Neural cell (in vitro differentiated cells): ENCODE results near the gene SLC37A1. TPM values are rescaled to one million over a fixed set of nuclear protein-coding genes. Genes with fewer than 3 reads are reported as not detected.

Experiments
- H2AFZ ChIP-seq: fragments of 200-600, 300-800 bp; sonication (generic), shearing (Covaris generic); 2 replicates; pipeline ENCODE4 v1.6.0; 2014; ENCODE audit warnings: low read depth, mild to moderate bottlenecking, antibody characterized with exemption, low read length, moderate library complexity
- H3F3A ChIP-seq: fragments of 200-600 bp; shearing (Covaris generic); 2 replicates; pipeline ENCODE4 v1.6.1; 2016; ENCODE audit warnings: mild to moderate bottlenecking, moderate library complexity, mixed read lengths, antibody characterized with exemption, low read length; ENCODE audit not compliant: insufficient read depth, poor library complexity, severe bottlenecking
- H3K27ac ChIP-seq: fragments of 200-600, 300-800 bp; sonication (generic), shearing (Covaris generic); 2 replicates; pipeline ENCODE4 v1.5.1; 2014; ENCODE audit warnings: mild to moderate bottlenecking, low read length, moderate library complexity
- H3K27me3 ChIP-seq: fragments of 300-800, 200-600 bp; sonication (generic), shearing (Covaris generic); 2 replicates; pipeline ENCODE4 v1.6.0; 2014; ENCODE audit warnings: mild to moderate bottlenecking, low read depth, low read length, moderate library complexity; ENCODE audit not compliant: insufficient read depth
- H3K36me3 ChIP-seq: fragments of 300-800, 200-600 bp; sonication (generic), shearing (Covaris generic); 2 replicates; pipeline ENCODE4 v1.5.1; 2014; ENCODE audit warnings: mild to moderate bottlenecking, antibody characterized with exemption, low read length, moderate library complexity; ENCODE audit not compliant: insufficient read depth
- H3K4me2 ChIP-seq: fragments of 300-800, 200-600 bp; sonication (generic), shearing (Covaris generic); 2 replicates; pipeline ENCODE4 v1.6.0; 2014; ENCODE audit warnings: mild to moderate bottlenecking, low read length
- H3K4me3 ChIP-seq: fragments of 300-800, 200-600 bp; sonication (generic), shearing (Covaris generic); 2 replicates; pipeline ENCODE4 v1.5.1; 2014; ENCODE audit warnings: mild to moderate bottlenecking, low read length, moderate library complexity
- H3K79me2 ChIP-seq: fragments of 200-600 bp; shearing (Covaris generic); replicated peaks from 2 replicates; pipeline ENCODE4 v1.6.0; 2014; ENCODE audit warnings: mild to moderate bottlenecking, low read length, moderate library complexity; ENCODE audit not compliant: insufficient read depth
- H3K9ac ChIP-seq: fragments of 300-800, 200-600 bp; sonication (generic), shearing (Covaris generic); 2 replicates; pipeline ENCODE4 v1.6.1; 2016; ENCODE audit warnings: mild to moderate bottlenecking, low read length, mixed read lengths
- H3K9me2 ChIP-seq: fragments of 200-600 bp; shearing (Covaris generic); 2 replicates; pipeline ENCODE4 v1.6.1; 2016; ENCODE audit warnings: mild to moderate bottlenecking, low read length, mixed read lengths; ENCODE audit not compliant: insufficient read depth
- H3K9me3 ChIP-seq: fragments of 200-600, 300-800 bp; sonication (generic), shearing (Covaris generic); 2 replicates; pipeline ENCODE4 v1.6.1; 2016; ENCODE audit warnings: mild to moderate bottlenecking, mixed run types, low read length, moderate library complexity, mixed read lengths
- H4K20me1 ChIP-seq: fragments of 200-600 bp; shearing (Covaris generic); 2 replicates; pipeline ENCODE4 v1.6.1; 2016; ENCODE audit warnings: mild to moderate bottlenecking, mixed run types; ENCODE audit not compliant: insufficient read depth
- CTCF ChIP-seq: fragments of 450-650 bp; IDR thresholded peaks from 2 replicates; pipeline ENCODE4 v1.5.1; 2014; ENCODE audit warnings: antibody characterized with exemption, mild to moderate bottlenecking, moderate library complexity; ENCODE audit not compliant: poor library complexity, severe bottlenecking
- EP300 ChIP-seq: fragments of 450-650 bp; conservative IDR thresholded peaks from 2 replicates; pipeline ENCODE4 v1.6.1; 2014; ENCODE audit warnings: antibody characterized with exemption, mild to moderate bottlenecking, moderate library complexity; ENCODE audit not compliant: poor library complexity, severe bottlenecking
- EZH2 ChIP-seq: fragments of 200-600, 300-800 bp; shearing (Covaris generic), sonication (generic); IDR thresholded peaks from 2 replicates; pipeline ENCODE4 v1.6.1; 2014; ENCODE audit warnings: antibody characterized with exemption, low read length, borderline replicate concordance, mild to moderate bottlenecking; ENCODE audit not compliant: insufficient read depth, poor library complexity, severe bottlenecking
- MXI1 ChIP-seq: fragments of 450-650 bp; conservative IDR thresholded peaks from 2 replicates; pipeline ENCODE4 v1.6.1; 2014; ENCODE audit warnings: antibody characterized with exemption, mild to moderate bottlenecking; ENCODE audit not compliant: poor library complexity, severe bottlenecking
- POLR2AphosphoS5 ChIP-seq: IDR thresholded peaks from 2 replicates; pipeline ENCODE4 v1.6.1; 2012
- RAD21 ChIP-seq: fragments of 450-650 bp; conservative IDR thresholded peaks from 2 replicates; pipeline ENCODE4 v1.6.1; 2014; ENCODE audit warnings: antibody characterized with exemption, mild to moderate bottlenecking, moderate library complexity
- REST ChIP-seq: IDR thresholded peaks from 2 replicates; pipeline ENCODE4 v1.6.1; 2012; ENCODE audit warnings: borderline replicate concordance
- SMC3 ChIP-seq: fragments of 450-650 bp; conservative IDR thresholded peaks from 2 replicates; pipeline ENCODE4 v1.6.1; 2014; ENCODE audit warnings: antibody characterized with exemption, mild to moderate bottlenecking, moderate library complexity; ENCODE audit not compliant: poor library complexity
- TAF1 ChIP-seq: IDR thresholded peaks from 2 replicates; pipeline ENCODE4 v1.6.1; 2012; ENCODE audit warnings: low read depth
- polyA plus RNA-seq: library from polyadenylated mRNA; depleted of rRNA; stranded (reverse); fragments of >200 nt; gene quantifications from 2 replicates; pipeline ENCODE4 v1.2.3, GENCODE V29; 2014

Gene SLC37A1
- polyA plus RNA-seq, 1 donor from 2014 or later = 60.7 TPM

GRCh38 chr21:42571391-42572150 lies 57.9 kb downstream of the SLC37A1 start:
- peaks cover 23% of the 10 kb centered on the region for H3K36me3 ChIP-seq
- H3K79me2 ChIP-seq = no peaks in the 10 kb centered on the region
- no peaks in the 10 kb centered on the region for H3F3A ChIP-seq
- H3K9me2 ChIP-seq = no peaks in the 10 kb centered on the region
- TF ChIP-seq TAF1 (no peak), POLR2AphosphoS5 (no peak), SMC3 (no peak), CTCF (no peak), REST (no peak), EZH2 (no peak), EP300 (no peak), MXI1 (no peak), RAD21 (no peak)
- H4K20me1 ChIP-seq = no peaks in the 10 kb centered on the region
- no peak overlapping the region for H2AFZ ChIP-seq
- no peaks in the 10 kb centered on the region for H3K27me3 ChIP-seq
- H3K27ac ChIP-seq = no peak overlapping the region
- H3K9ac ChIP-seq = no peak overlapping the region
- H3K4me2 ChIP-seq = no peak overlapping the region
- H3K9me3 ChIP-seq = no peaks in the 10 kb centered on the region
- H3K4me3 ChIP-seq = no peak overlapping the region

- Histone ChIP-seq H3F3A (no peaks in the 10 kb centered on the region), H3K9me2 (no peaks in the 10 kb centered on the region), H3K9ac (no peak overlapping the region), H3K4me3 (no peak overlapping the region), H3K79me2 (no peaks in the 10 kb centered on the region), H4K20me1 (no peaks in the 10 kb centered on the region), H3K9me3 (peaks cover 6% of the 10 kb centered on the region), H3K4me2 (no peak overlapping the region), H2AFZ (no peak overlapping the region), H3K27ac (no peak overlapping the region), H3K36me3 (peaks cover 32% of the 10 kb centered on the region), H3K27me3 (no peaks in the 10 kb centered on the region)
- TF ChIP-seq POLR2AphosphoS5 (no peak), SMC3 (no peak), CTCF (no peak), TAF1 (no peak)
These were observed 59.3 kb downstream of the SLC37A1 start for GRCh38 chr21:42572906-42573495.
